Epithelial cell of esophagus (primary cell): ENCODE data around the gene CIB4.

Experiments
- DNase-seq: peaks from one replicate; pipeline ENCODE4 v3.0.0; 2010; ENCODE audit warnings: low read depth
- H3K4me3 ChIP-seq: 2 replicates; pipeline ENCODE4 v1.5.1; 2011; ENCODE audit warnings: mild to moderate bottlenecking, low read length, control low read depth
- CTCF ChIP-seq: IDR thresholded peaks from 2 replicates; pipeline ENCODE4 v1.5.1; 2011; ENCODE audit warnings: low read depth, mild to moderate bottlenecking, low read length, control low read depth, inconsistent platforms; ENCODE audit not compliant: insufficient read depth; ENCODE audit errors: missing control alignments

CIB4 gene

DNA sequence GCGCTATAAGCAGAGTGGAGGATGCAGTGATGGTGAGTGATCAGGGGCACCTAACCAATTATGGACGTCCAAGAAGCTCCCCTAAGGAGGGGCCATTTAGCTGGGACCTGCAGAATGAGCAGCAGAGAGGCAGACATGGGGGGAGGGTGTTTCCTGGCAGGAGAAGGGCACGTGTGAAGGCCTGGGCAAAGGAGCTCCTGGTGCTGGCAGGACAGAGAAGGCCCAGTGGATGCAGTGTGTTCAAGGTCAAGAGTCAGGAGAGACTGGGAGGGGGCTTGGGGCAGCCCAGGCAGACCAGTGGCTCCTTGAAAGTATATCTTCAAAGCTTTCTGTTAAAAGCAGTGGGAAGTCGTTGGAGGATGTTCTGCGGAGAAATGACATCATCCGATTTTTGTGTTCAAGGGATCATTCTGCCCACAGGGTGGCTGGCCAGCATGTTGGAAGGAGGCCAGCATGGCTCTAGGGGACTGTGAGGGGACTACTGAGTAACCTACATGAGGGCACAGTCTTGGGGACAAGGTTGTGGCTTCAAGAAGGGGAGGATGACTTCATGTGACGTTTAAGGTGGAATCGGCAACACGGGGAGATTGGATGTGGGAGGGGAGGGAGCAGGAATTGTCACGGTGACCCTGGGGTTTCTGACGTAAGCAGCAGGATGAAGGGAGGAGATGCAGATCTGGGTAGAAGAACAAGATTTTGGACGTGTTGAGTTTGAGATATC lies 9.0 kb upstream of the CIB4 start:
- no peak for DNase-seq

GRCh38 chr2:26649322-26649721 lies 8.2 kb upstream of the CIB4 start:
- no peak for DNase-seq
- TF ChIP-seq CTCF = no peak
- H3K4me3 ChIP-seq = no peak overlapping the region

More for the DNA sequence above, 9.0 kb upstream of the CIB4 start:
- no peak for TF ChIP-seq CTCF
- H3K4me3 ChIP-seq = no peak overlapping the region

GRCh38 chr2:26648516-26648915 lies 7.3 kb upstream of the CIB4 start:
- no peak for TF ChIP-seq CTCF
- DNase-seq = no peak
- H3K4me3 ChIP-seq = no peak overlapping the region

DNA sequence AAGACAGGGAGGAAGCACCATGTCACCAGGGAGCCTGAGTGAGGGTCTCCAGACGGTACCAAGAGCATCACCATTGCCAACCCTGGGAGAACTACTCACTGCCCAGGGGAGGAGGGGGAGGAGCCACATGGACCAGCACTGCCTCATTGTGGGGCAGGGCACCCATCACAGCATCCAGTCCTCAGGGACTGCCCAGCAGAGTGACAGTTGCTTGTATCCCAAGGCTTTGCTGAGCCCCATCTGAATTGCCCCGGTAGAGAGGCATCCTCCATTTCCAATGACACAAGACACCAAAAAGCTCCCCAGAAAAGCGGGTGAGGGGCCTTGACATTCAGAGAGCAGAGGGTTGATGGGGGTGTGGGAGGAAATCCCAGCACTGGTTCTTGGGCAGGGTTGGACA lies 6.8 kb upstream of the CIB4 start:
- no peak for TF ChIP-seq CTCF
- no peak for DNase-seq

GRCh38 chr2:26646986-26647672 lies 6.0 kb upstream of the CIB4 start:
- no peak for TF ChIP-seq CTCF
- no peak for DNase-seq
- no peak overlapping the region for H3K4me3 ChIP-seq

More for the DNA sequence above, 6.8 kb upstream of the CIB4 start:
- H3K4me3 ChIP-seq = no peak overlapping the region

- no peak for DNase-seq
- no peak overlapping the region for H3K4me3 ChIP-seq
- TF ChIP-seq CTCF = no peak
These were observed 4.6 kb upstream of the CIB4 start for GRCh38 chr2:26645762-26646161.

- no peak for TF ChIP-seq CTCF
- no peak overlapping the region for H3K4me3 ChIP-seq
- DNase-seq = peak; percentile 49
These were observed 3.1 kb upstream of the CIB4 start for GRCh38 chr2:26644188-26644835.
